T-cell (primary cell): ENCODE results near the gene FRMD3. TPM values are rescaled to one million over a fixed set of nuclear protein-coding genes. Genes with fewer than 3 reads are reported as not detected.

Experiments used
- ATAC-seq, 4 experiments: fragments of 200-7000 bp in 3 of 4; fragments of 150-1000 bp in 1 of 4; cut with Tn5 transposase; replicated peaks in 1 of 4; 1 replicate in 3 of 4; 2 replicates in 1 of 4; pipeline ENCODE4 v1.10.0; 2021; ENCODE audit warnings: moderate library complexity in 3 of 4, mild to moderate bottlenecking in 2 of 4, moderate number of reproducible peaks in 1 of 4
- CTCF ChIA-PET, 2 donors: fragments of 300-600 bp; sonication (Branson Sonifier 250); formaldehyde crosslinking; loops; one replicate each; lab custom pipeline; 2022; ENCODE audit warnings: antibody characterized with exemption in 2 of 2; lab: Charles Lee
- POLR2A ChIA-PET, 2 donors: fragments of 300-600 bp; sonication (Branson Sonifier 250); formaldehyde crosslinking; loops; one replicate each; lab custom pipeline; 2022; ENCODE audit warnings: antibody characterized with exemption in 2 of 2; lab: Charles Lee
- DNase-seq, 35 experiments: peaks; one replicate each; pipeline versions ENCODE4 v3.0.0 to v3.0.0-alpha.2; 2013 to 2023
- H3K27ac ChIP-seq: one replicate; pipeline ENCODE4 v1.5.1; 2013; ENCODE audit warnings: low read length
- H3K27me3 ChIP-seq, 2 experiments: replicated peaks in 1 of 2; 1 replicate in 1 of 2; 2 replicates in 1 of 2; pipeline versions ENCODE4 v1.6.1 to v1.7.0; 2013; ENCODE audit warnings: low read length in 1 of 2, mixed read lengths in 1 of 2; ENCODE audit not compliant: control insufficient read depth in 2 of 2, insufficient read depth in 2 of 2; ENCODE audit errors: extremely low read depth in 1 of 2
- H3K36me3 ChIP-seq, 2 donors: 1 replicate in 1 of 2; 2 replicates in 1 of 2; pipeline versions ENCODE4 v1.6.1 to v1.7.0; 2013; ENCODE audit warnings: low read length in 1 of 2; ENCODE audit not compliant: control insufficient read depth in 2 of 2, insufficient read depth in 1 of 2; ENCODE audit errors: extremely low read depth in 1 of 2
- H3K4me1 ChIP-seq, 2 experiments: 1 replicate in 1 of 2; 2 replicates in 1 of 2; pipeline versions ENCODE4 v1.6.1 to v1.7.0; 2013; ENCODE audit warnings: low read length in 2 of 2, mixed read lengths in 1 of 2; ENCODE audit not compliant: insufficient read depth in 2 of 2, control insufficient read depth in 1 of 2; ENCODE audit errors: extremely low read depth in 1 of 2
- H3K4me3 ChIP-seq, 2 donors: 1 replicate in 1 of 2; 2 replicates in 1 of 2; pipeline versions ENCODE4 v1.5.1 to v1.7.0; 2013; ENCODE audit warnings: mild to moderate bottlenecking in 2 of 2, low read length in 1 of 2, moderate library complexity in 1 of 2; ENCODE audit not compliant: control insufficient read depth in 1 of 2; ENCODE audit errors: extremely low read depth in 1 of 2
- H3K9me3 ChIP-seq: 2 replicates; pipeline ENCODE4 v1.7.0; 2013
- H3K27ac Mint-ChIP-seq, 2 donors: one replicate each; pipeline ENCODE4 v1.8.0; 2020 to 2021; ENCODE audit warnings: mild to moderate bottlenecking in 2 of 2, mixed read lengths in 2 of 2
- H3K27me3 Mint-ChIP-seq, 2 donors: one replicate each; pipeline ENCODE4 v1.8.0; 2021 to 2022; ENCODE audit warnings: mixed read lengths in 2 of 2
- H3K36me3 Mint-ChIP-seq: one replicate; pipeline ENCODE4 v1.8.0; 2021; ENCODE audit warnings: mixed read lengths
- H3K4me1 Mint-ChIP-seq, 3 donors: one replicate each; pipeline ENCODE4 v1.8.0; 2020 to 2022; ENCODE audit warnings: mixed read lengths in 3 of 3, mild to moderate bottlenecking in 1 of 3
- H3K4me3 Mint-ChIP-seq, 3 donors: one replicate each; pipeline ENCODE4 v1.8.0; 2020 to 2022; ENCODE audit warnings: mild to moderate bottlenecking in 3 of 3, mixed read lengths in 3 of 3, moderate library complexity in 3 of 3
- H3K9me3 Mint-ChIP-seq, 3 donors: one replicate each; pipeline ENCODE4 v1.8.0; 2020 to 2022; ENCODE audit warnings: mixed read lengths in 3 of 3
- WGBS: methylation state at CpG from one replicate; pipeline ENCODE4 v1.1.5; 2013; ENCODE audit warnings: missing lambda C conversion rate; ENCODE audit not compliant: insufficient coverage; 5-methylcytosine and 5-hydroxymethylcytosine counted together
- total RNA-seq, 35 experiments: library from RNA in 6 of 35; stranded (reverse) in 6 of 35; fragments of 120-200 nt in 1 of 35; gene quantifications; one replicate each; pipeline versions ENCODE4 v1.2.1 to v1.2.4 and lab custom pipeline; 2013 to 2026

The FRMD3 gene
- total RNA-seq, 5 donors from 2014 or later (not counting 1 experiment from before 2014, with no cell fraction given) = 0.35 to 1.2 (median 0.55) TPM

GRCh38 chr9:83396813-83397212 lies 141.4 kb downstream of the FRMD3 start:
- Histone ChIP-seq H3K4me3 (no peak overlapping the region), H3K27me3 (no peaks in the 10 kb centered on the region), H3K27ac (no peak overlapping the region), H3K9me3 (no peaks in the 10 kb centered on the region), H3K36me3 (no peaks in the 10 kb centered on the region), H3K4me1 (no peaks in the 10 kb centered on the region)
- ChIA-PET CTCF (no interaction called here), POLR2A (no interaction called here)
- ATAC-seq (no peak), DNase-seq (no peak)
- WGBS = 88% methylated on average over 3 of the region's 4 CpGs
- Mint-ChIP-seq H3K4me3 (no peak overlapping the region), H3K9me3 (no peaks in the 10 kb centered on the region), H3K4me1 (no peaks in the 10 kb centered on the region), H3K36me3 (no peaks in the 10 kb centered on the region), H3K27ac (no peak overlapping the region), H3K27me3 (peaks cover 0 to 1% of the 10 kb centered on the region in 2 donors)

GRCh38 chr9:83396342-83396741 lies 141.9 kb downstream of the FRMD3 start:
- CTCF ChIA-PET = no interaction called here
- H3K4me3 Mint-ChIP-seq = no peak overlapping the region
- no peaks in the 10 kb centered on the region for H3K4me1 Mint-ChIP-seq
- H3K27me3 Mint-ChIP-seq = peaks cover 0 to 1% of the 10 kb centered on the region in 2 donors
- POLR2A ChIA-PET = no interaction called here
- no peak overlapping the region for H3K27ac Mint-ChIP-seq
- Histone ChIP-seq H3K4me1 (no peaks in the 10 kb centered on the region), H3K4me3 (no peak overlapping the region), H3K36me3 (no peaks in the 10 kb centered on the region), H3K27ac (no peak overlapping the region), H3K9me3 (no peaks in the 10 kb centered on the region), H3K27me3 (no peaks in the 10 kb centered on the region)
- H3K36me3 Mint-ChIP-seq = no peaks in the 10 kb centered on the region
- DNase-seq (no peak), ATAC-seq (no peak)
- 93% methylated on average over 4 of the region's 6 CpGs for WGBS
- no peaks in the 10 kb centered on the region for H3K9me3 Mint-ChIP-seq

- no peaks in the 10 kb centered on the region for H3K9me3 Mint-ChIP-seq
- ChIA-PET CTCF (no interaction called here), POLR2A (no interaction called here)
- Histone ChIP-seq H3K36me3 (no peaks in the 10 kb centered on the region), H3K27me3 (no peaks in the 10 kb centered on the region), H3K4me1 (no peaks in the 10 kb centered on the region), H3K27ac (no peak overlapping the region), H3K4me3 (no peak overlapping the region), H3K9me3 (no peaks in the 10 kb centered on the region)
- peaks cover 0 to under 1% of the 10 kb centered on the region in 2 donors for H3K27me3 Mint-ChIP-seq
- H3K27ac Mint-ChIP-seq = no peak overlapping the region
- H3K4me3 Mint-ChIP-seq = no peak overlapping the region
- ATAC-seq (no peak), DNase-seq (no peak)
- no peaks in the 10 kb centered on the region for H3K4me1 Mint-ChIP-seq
- WGBS = no CpG with 5 or more reads among the region's 4 CpGs
- no peaks in the 10 kb centered on the region for H3K36me3 Mint-ChIP-seq
Observed at GRCh38 chr9:83392228-83392627, 146.0 kb downstream of the FRMD3 start.

- POLR2A ChIA-PET = no interaction called here
- peaks cover 0 to 4% (median 0%) of the 10 kb centered on the region in 3 donors for H3K9me3 Mint-ChIP-seq
- H3K27ac Mint-ChIP-seq = no peak overlapping the region
- H3K27ac ChIP-seq = no peak overlapping the region
- H3K36me3 Mint-ChIP-seq = peaks cover 5% of the 10 kb centered on the region
- no peak overlapping the region for H3K4me3 Mint-ChIP-seq
- H3K9me3 ChIP-seq = no peaks in the 10 kb centered on the region
- no peak overlapping the region for H3K4me3 ChIP-seq
- whole genome bisulfite sequencing = no CpG with 5 or more reads among the region's 1 CpG
- no peaks in the 10 kb centered on the region for H3K4me1 ChIP-seq
- H3K27me3 ChIP-seq = no peaks in the 10 kb centered on the region
- H3K36me3 ChIP-seq = no peaks in the 10 kb centered on the region
- CTCF ChIA-PET = interaction anchor here in 1 of 2 donors (0.6 kb wide), 1 partner anchor 55 kb away, joined by 4 read pairs; no protein-coding TSS in a partner anchor
- ATAC-seq = no peak
- no peak for DNase-seq
- H3K4me1 Mint-ChIP-seq = no peaks in the 10 kb centered on the region
- no peaks in the 10 kb centered on the region for H3K27me3 Mint-ChIP-seq
Observed at GRCh38 chr9:83388346-83388745, 149.9 kb downstream of the FRMD3 start.

GRCh38 chr9:83387401-83388185 lies 150.6 kb downstream of the FRMD3 start:
- no peaks in the 10 kb centered on the region for H3K27me3 ChIP-seq
- H3K4me3 ChIP-seq = no peak overlapping the region
- H3K4me1 ChIP-seq = no peaks in the 10 kb centered on the region
- ATAC-seq (no peak), DNase-seq (no peak)
- 65% methylated on average over 3 of the region's 7 CpGs for WGBS
- no peaks in the 10 kb centered on the region for H3K36me3 ChIP-seq
- no peak overlapping the region for H3K4me3 Mint-ChIP-seq
- H3K9me3 ChIP-seq = no peaks in the 10 kb centered on the region
- H3K27me3 Mint-ChIP-seq = no peaks in the 10 kb centered on the region
- H3K27ac Mint-ChIP-seq = no peak overlapping the region
- peaks cover 5% of the 10 kb centered on the region for H3K36me3 Mint-ChIP-seq
- H3K27ac ChIP-seq = no peak overlapping the region
- H3K4me1 Mint-ChIP-seq = no peaks in the 10 kb centered on the region
- peaks cover 0 to 4% (median 3%) of the 10 kb centered on the region in 3 donors for H3K9me3 Mint-ChIP-seq
- ChIA-PET CTCF (interaction anchor here in 1 of 2 donors (0.5 kb wide), 1 partner anchor 58 kb away, joined by 4 read pairs; no protein-coding TSS in a partner anchor), POLR2A (no interaction called here)

- ChIA-PET POLR2A (interaction anchor here in 1 of 2 donors (0.6 kb wide), 1 partner anchor 12 kb away, joined by 3 read pairs; no protein-coding TSS in a partner anchor), CTCF (no interaction called here)
- Mint-ChIP-seq H3K4me3 (no peak overlapping the region), H3K27ac (no peak overlapping the region), H3K36me3 (peaks cover 5% of the 10 kb centered on the region), H3K27me3 (no peaks in the 10 kb centered on the region), H3K9me3 (peaks cover 0 to 5% (median 4%) of the 10 kb centered on the region in 3 donors), H3K4me1 (no peaks in the 10 kb centered on the region)
- H3K36me3 ChIP-seq = no peaks in the 10 kb centered on the region
- no peak for ATAC-seq
- no peaks in the 10 kb centered on the region for H3K4me1 ChIP-seq
- no peaks in the 10 kb centered on the region for H3K27me3 ChIP-seq
- no peak for DNase-seq
- no peak overlapping the region for H3K27ac ChIP-seq
- WGBS = no CpG with 5 or more reads among the region's 2 CpGs
- H3K9me3 ChIP-seq = no peaks in the 10 kb centered on the region
- H3K4me3 ChIP-seq = no peak overlapping the region
Observed at GRCh38 chr9:83385317-83385716, 152.9 kb downstream of the FRMD3 start.
